Measurements from ENCODE around the gene C18orf63. TPM values are rescaled to one million over a fixed set of nuclear protein-coding genes. Genes with fewer than 3 reads are reported as not detected.

Gene C18orf63
- total RNA-seq, 4 donors from 2014 or later: not detected

DNA sequence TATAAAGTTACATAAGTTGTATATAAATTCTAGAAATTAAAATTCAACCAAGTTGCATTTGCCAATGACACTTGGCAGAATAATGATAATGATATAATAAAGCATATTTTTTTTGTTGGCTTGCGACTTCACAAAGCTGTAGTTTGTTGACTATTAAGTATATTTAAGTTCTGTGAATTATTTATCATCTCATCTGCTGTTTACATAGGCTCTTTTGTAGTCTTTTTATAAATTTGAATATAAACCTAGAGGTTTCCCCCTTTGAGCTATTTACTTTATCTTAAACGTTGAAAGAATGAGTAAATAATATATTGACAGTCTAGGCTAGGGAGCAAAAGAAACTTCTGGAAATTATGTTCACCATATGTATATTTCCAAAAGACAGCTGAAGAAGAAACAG is 32.9 kb downstream of the C18orf63 start:
- no peaks in the 10 kb centered on the region for H3K36me3 ChIP-seq
- no peaks in the 10 kb centered on the region for H3K9me3 ChIP-seq
- TF ChIP-seq POLR2AphosphoS5 (IDR thresholded peaks at IDR 0.05) (no peak), EP300 (IDR thresholded peaks at IDR 0.05) (no peak), POLR2A (IDR thresholded peaks at IDR 0.05; ENCODE audit: low read depth) (no peak)
- TF ChIP-seq, protein P1, sequence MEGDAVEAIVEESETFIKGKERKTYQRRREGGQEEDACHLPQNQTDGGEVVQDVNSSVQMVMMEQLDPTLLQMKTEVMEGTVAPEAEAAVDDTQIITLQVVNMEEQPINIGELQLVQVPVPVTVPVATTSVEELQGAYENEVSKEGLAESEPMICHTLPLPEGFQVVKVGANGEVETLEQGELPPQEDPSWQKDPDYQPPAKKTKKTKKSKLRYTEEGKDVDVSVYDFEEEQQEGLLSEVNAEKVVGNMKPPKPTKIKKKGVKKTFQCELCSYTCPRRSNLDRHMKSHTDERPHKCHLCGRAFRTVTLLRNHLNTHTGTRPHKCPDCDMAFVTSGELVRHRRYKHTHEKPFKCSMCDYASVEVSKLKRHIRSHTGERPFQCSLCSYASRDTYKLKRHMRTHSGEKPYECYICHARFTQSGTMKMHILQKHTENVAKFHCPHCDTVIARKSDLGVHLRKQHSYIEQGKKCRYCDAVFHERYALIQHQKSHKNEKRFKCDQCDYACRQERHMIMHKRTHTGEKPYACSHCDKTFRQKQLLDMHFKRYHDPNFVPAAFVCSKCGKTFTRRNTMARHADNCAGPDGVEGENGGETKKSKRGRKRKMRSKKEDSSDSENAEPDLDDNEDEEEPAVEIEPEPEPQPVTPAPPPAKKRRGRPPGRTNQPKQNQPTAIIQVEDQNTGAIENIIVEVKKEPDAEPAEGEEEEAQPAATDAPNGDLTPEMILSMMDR (IDR thresholded peaks at IDR 0.05): no peak
- intact Hi-C loops (cut with DNase I): no loop called here
- no peak overlapping the region for H3K27ac ChIP-seq (replicated peaks in 1 of 4)
- peaks cover 0 to 3% (median 0%) of the 10 kb centered on the region in 4 donors for H3K4me1 ChIP-seq
- H3K4me3 ChIP-seq: no peak overlapping the region
- 61% methylated on average over 2 of the region's 2 CpGs for WGBS
- no peaks in the 10 kb centered on the region for H3K27me3 ChIP-seq
- DNase-seq (ENCODE audit: extremely low spot score): no peak

DNA sequence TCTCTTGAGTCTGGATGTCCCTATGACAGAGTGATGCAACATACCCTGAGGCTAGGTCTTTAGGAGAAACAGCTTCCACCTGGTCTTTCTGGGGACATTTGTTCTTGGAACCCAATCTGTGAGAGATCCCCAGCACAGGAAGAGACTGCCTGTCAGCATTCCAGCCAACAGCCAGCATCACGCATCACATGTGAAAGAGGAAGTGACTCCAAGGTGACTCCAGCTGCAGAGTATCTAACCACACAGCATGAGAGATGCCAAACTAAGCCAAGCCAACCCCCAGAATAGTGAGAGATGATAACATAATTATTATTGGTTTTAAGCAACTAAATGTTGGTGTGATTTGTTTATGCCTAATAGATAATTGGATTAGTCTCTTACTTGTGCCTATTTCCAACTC is 35.7 kb downstream of the C18orf63 start:
- no peak for TF ChIP-seq EP300 (IDR thresholded peaks at IDR 0.05)
- TF ChIP-seq POLR2A (IDR thresholded peaks at IDR 0.05; ENCODE audit: low read depth): no peak
- no peak for TF ChIP-seq POLR2AphosphoS5 (IDR thresholded peaks at IDR 0.05)
- TF ChIP-seq, protein P1 (IDR thresholded peaks at IDR 0.05): no peak
- H3K27me3 ChIP-seq: no peaks in the 10 kb centered on the region
- peaks cover 0 to 3% (median 0%) of the 10 kb centered on the region in 4 donors for H3K4me1 ChIP-seq
- intact Hi-C loops (cut with DNase I): loop anchor here (5.0 kb wide), 1 partner anchor 146 kb away; the partner anchor contains the start of gene CNDP2
- no peak overlapping the region for H3K4me3 ChIP-seq
- no peak overlapping the region for H3K27ac ChIP-seq (replicated peaks in 1 of 4)
- no peaks in the 10 kb centered on the region for H3K9me3 ChIP-seq
- no peak for DNase-seq (ENCODE audit: extremely low spot score)
- H3K36me3 ChIP-seq: no peaks in the 10 kb centered on the region
- 43% methylated on average over 1 of the region's 1 CpG for WGBS

DNA sequence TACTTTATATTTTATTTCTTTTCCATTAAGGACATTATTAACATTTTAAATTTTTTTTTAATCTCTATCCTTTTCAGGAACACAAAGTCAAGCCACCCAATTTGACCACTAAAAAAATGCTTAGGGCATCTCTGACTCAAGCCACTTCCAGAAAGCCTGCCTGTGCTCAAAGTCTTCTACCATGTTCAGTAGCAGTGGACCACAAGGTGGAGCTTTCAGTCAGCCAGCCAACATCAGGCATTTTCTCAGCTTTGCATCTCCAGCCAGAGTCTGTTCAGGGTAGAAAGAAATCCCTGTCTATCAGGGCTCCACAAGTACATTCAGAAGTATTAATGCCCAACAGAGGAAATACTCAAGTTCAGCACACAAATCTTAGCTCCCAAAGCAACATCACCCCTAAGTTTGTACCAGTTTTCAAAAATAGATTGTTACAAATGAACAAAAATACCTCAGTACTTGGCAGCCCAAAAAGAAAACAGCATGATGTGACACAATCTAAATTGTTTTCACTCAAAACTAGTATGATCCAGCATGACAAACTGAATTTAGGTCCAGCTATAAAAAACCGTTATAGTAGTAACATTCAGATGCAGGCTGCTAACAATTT is 37.6 kb downstream of the C18orf63 start:
- DNase-seq (ENCODE audit: extremely low spot score): no peak
- WGBS: 55% methylated on average over 1 of the region's 1 CpG
- H3K27ac ChIP-seq (replicated peaks in 1 of 4): no peak overlapping the region
- intact Hi-C loops (cut with DNase I): loop anchor here (2.0 to 5.0 kb wide), 2 partner anchors 144 to 200 kb away; partner anchors contain the start of gene CNDP2
- H3K4me1 ChIP-seq: peaks cover 0 to 3% (median 0%) of the 10 kb centered on the region in 4 donors
- H3K36me3 ChIP-seq: no peaks in the 10 kb centered on the region
- no peak for TF ChIP-seq POLR2A (IDR thresholded peaks at IDR 0.05; ENCODE audit: low read depth)
- peak in 1 of 2 donors; percentile 23 for TF ChIP-seq POLR2AphosphoS5 (IDR thresholded peaks at IDR 0.05)
- TF ChIP-seq, protein P1 (IDR thresholded peaks at IDR 0.05): peak; percentile 67 to 71 (median 68)
- H3K27me3 ChIP-seq: no peaks in the 10 kb centered on the region
- no peaks in the 10 kb centered on the region for H3K9me3 ChIP-seq
- no peak overlapping the region for H3K4me3 ChIP-seq

DNA sequence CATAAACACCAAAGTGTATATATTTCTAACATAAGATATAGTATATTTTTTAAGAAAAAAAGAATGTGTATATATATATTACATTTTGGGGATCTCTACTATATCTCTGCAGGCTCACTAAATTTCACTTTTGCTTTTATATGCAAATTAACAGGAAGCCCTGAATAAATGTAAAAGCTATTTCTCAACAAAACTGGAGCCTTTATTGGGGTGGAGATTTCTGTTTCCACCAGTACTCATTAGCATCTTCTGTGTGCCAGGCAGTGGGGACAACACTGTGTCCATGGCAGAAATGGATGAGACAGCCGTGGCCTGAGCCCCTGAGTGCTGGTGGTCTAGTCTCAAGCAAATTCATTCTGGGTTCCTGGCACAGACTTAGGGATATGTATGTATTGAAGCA is 41.3 kb downstream of the C18orf63 start:
- DNase-seq (ENCODE audit: extremely low spot score): no peak
- no peak overlapping the region for H3K4me3 ChIP-seq
- WGBS: 70% methylated on average over 1 of the region's 1 CpG
- no peak overlapping the region for H3K27ac ChIP-seq (replicated peaks in 1 of 4)
- TF ChIP-seq POLR2A (IDR thresholded peaks at IDR 0.05; ENCODE audit: low read depth) (no peak), EP300 (IDR thresholded peaks at IDR 0.05) (no peak), POLR2AphosphoS5 (IDR thresholded peaks at IDR 0.05) (no peak)
- TF ChIP-seq, protein P1 (IDR thresholded peaks at IDR 0.05): no peak
- intact Hi-C loops (cut with DNase I): no loop called here
- H3K27me3 ChIP-seq: no peaks in the 10 kb centered on the region
- no peaks in the 10 kb centered on the region for H3K36me3 ChIP-seq
- no peaks in the 10 kb centered on the region for H3K9me3 ChIP-seq
- peaks cover 0 to 3% (median 0%) of the 10 kb centered on the region in 4 donors for H3K4me1 ChIP-seq
